ENCODE measurements around the gene FIBCD1.

- no peak for TF ChIP-seq CTCF (IDR thresholded peaks at IDR 0.05)
- no peak for TF ChIP-seq POLR2A (IDR thresholded peaks at IDR 0.05)
Observed at GRCh38 chr9:130862217-130862616, 76.8 kb downstream of the FIBCD1 start.
